Tibial nerve (tissue), 4 donors: Measurements from ENCODE around the gene VILL. TPM values are rescaled to one million over a fixed set of nuclear protein-coding genes. Genes with fewer than 3 reads are reported as not detected.

ENCODE experiments used
- DNase-seq, 2 donors: peaks; one replicate each; pipeline ENCODE4 v3.0.0-alpha.2; 2019; ENCODE audit warnings: low spot score in 2 of 2
- H3K27ac ChIP-seq, 4 donors: fragments of 200-600 bp; sonication (generic) in 3 of 4; one replicate each; pipeline ENCODE4 v1.5.1; 2017 to 2019; ENCODE audit warnings: mild to moderate bottlenecking in 1 of 4
- H3K27me3 ChIP-seq, 2 donors: fragments of 200-600 bp; sonication (generic) in 1 of 2; one replicate each; pipeline versions ENCODE4 v1.5.1 to v1.6.0; 2017 to 2019
- H3K36me3 ChIP-seq, 3 donors: fragments of 200-600 bp; sonication (generic); one replicate each; pipeline ENCODE4 v1.5.1; 2018 to 2019
- H3K4me1 ChIP-seq, 4 donors: fragments of 200-600 bp; sonication (generic) in 3 of 4; one replicate each; pipeline ENCODE4 v1.5.1; 2017 to 2019
- H3K4me3 ChIP-seq, 4 donors: fragments of 200-600 bp; sonication (generic) in 3 of 4; one replicate each; pipeline ENCODE4 v1.5.1; 2017 to 2019; ENCODE audit warnings: mild to moderate bottlenecking in 1 of 4, moderate library complexity in 1 of 4
- H3K9me3 ChIP-seq, 4 donors: fragments of 200-600 bp; sonication (generic) in 3 of 4; one replicate each; pipeline ENCODE4 v1.5.1; 2017 to 2019
- EP300 ChIP-seq, 2 donors: sonication (generic); formaldehyde crosslinking; IDR thresholded peaks; one replicate each; pipeline ENCODE4 v1.6.1; 2017; ENCODE audit warnings: antibody characterized with exemption in 2 of 2, mild to moderate bottlenecking in 1 of 2
- POLR2A ChIP-seq, 2 donors: fragments of 450-650 bp; IDR thresholded peaks; one replicate each; pipeline ENCODE4 v1.6.1; 2017; ENCODE audit warnings: antibody characterized with exemption in 2 of 2, mild to moderate bottlenecking in 2 of 2, moderate library complexity in 2 of 2
- WGBS, 2 donors: methylation state at CpG; one replicate each; pipeline ENCODE4 v1.1.5; 2018; 5-methylcytosine and 5-hydroxymethylcytosine counted together
- total RNA-seq, 4 donors: library from RNA; depleted of rRNA; stranded (reverse); fragments of >200 nt; gene quantifications; one replicate each; pipeline ENCODE4 v1.1.0, GENCODE V29; 2016
- TF ChIP-seq, protein P1 (sequence below), 5 experiments: fragments of 200-600 bp in 3 of 5; fragments of 450-650 bp in 2 of 5; sonication (generic) in 3 of 5; IDR thresholded peaks; one replicate each; pipeline ENCODE4 v1.5.1; 2016 to 2019; ENCODE audit warnings: antibody characterized with exemption in 5 of 5, mild to moderate bottlenecking in 3 of 5, moderate library complexity in 2 of 5

VILL gene
- total RNA-seq, 4 donors from 2014 or later = 13.6 to 16.5 (median 15.3) TPM

DNA sequence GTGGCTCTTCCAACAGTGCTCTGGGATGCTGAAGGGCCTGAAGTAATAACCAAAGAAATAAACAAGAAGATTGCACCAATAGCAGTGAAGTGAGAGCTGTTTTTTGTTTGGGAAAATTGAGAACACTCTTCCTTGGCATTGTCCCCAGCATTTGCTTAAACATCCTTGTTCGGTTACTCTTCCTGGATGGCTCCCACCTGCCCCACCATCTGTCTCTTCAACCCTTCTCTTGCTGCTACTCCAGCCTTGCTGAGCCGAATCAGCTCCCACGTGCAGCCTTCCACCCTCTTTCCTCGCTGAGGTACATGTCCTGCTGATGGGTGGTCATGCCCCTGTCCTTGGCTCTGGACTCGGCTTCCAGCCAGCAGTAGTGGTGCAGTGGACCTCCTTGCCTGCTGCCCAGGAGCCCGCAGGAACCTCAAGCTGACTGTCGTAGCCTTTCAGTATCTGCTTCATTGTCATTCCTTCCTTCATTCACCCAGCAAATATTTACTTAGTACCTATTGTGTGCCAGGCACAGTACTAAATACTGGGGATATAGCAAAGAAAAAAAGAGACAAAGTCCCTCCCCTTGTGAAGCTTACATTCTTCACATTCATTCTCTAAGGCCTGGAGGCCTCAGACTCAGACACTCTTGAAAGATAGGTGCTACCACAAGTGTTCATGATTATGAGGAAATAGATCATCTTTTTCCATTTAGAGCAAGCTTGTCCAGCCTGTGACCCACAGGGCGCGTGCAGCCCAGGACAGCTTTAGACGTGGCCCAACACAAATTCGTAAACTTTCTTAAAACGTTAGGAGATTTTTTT lies 17.1 kb upstream of the VILL start:
- H3K27ac ChIP-seq = no peak overlapping the region
- no peaks in the 10 kb centered on the region for H3K9me3 ChIP-seq
- no peaks in the 10 kb centered on the region for H3K27me3 ChIP-seq
- H3K4me3 ChIP-seq = no peak overlapping the region
- no peak for DNase-seq
- WGBS, 2 donors = 75 to 83% methylated on average over 12 of the region's 12 CpGs
- H3K36me3 ChIP-seq = peaks cover 0 to 88% (median 0%) of the 10 kb centered on the region in 3 donors
- TF ChIP-seq EP300 (IDR thresholded peaks at IDR 0.05) = no peak
- no peak for TF ChIP-seq POLR2A (IDR thresholded peaks at IDR 0.05)
- TF ChIP-seq, protein P1, sequence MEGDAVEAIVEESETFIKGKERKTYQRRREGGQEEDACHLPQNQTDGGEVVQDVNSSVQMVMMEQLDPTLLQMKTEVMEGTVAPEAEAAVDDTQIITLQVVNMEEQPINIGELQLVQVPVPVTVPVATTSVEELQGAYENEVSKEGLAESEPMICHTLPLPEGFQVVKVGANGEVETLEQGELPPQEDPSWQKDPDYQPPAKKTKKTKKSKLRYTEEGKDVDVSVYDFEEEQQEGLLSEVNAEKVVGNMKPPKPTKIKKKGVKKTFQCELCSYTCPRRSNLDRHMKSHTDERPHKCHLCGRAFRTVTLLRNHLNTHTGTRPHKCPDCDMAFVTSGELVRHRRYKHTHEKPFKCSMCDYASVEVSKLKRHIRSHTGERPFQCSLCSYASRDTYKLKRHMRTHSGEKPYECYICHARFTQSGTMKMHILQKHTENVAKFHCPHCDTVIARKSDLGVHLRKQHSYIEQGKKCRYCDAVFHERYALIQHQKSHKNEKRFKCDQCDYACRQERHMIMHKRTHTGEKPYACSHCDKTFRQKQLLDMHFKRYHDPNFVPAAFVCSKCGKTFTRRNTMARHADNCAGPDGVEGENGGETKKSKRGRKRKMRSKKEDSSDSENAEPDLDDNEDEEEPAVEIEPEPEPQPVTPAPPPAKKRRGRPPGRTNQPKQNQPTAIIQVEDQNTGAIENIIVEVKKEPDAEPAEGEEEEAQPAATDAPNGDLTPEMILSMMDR (IDR thresholded peaks at IDR 0.05) = no peak
- H3K4me1 ChIP-seq = peaks cover 0 to 17% (median 12%) of the 10 kb centered on the region in 4 donors

- DNase-seq = peak in 1 of 2 donors; percentile 67
- Histone ChIP-seq H3K4me3 (no peak overlapping the region), H3K27me3 (no peaks in the 10 kb centered on the region), H3K4me1 (peaks cover 0 to 8% (median 2%) of the 10 kb centered on the region in 4 donors), H3K27ac (peak overlapping the region in 2 of 4 donors; percentile 4 to 9), H3K9me3 (no peaks in the 10 kb centered on the region), H3K36me3 (peaks cover 0 to 86% (median 0%) of the 10 kb centered on the region in 3 donors)
- no peak for TF ChIP-seq EP300 (IDR thresholded peaks at IDR 0.05)
- TF ChIP-seq, protein P1 (IDR thresholded peaks at IDR 0.05) = peak; percentile 63 to 77 (median 69)
- WGBS, 2 donors = 65 to 71% methylated on average over 9 of the region's 9 CpGs
These were observed 16.2 kb upstream of the VILL start for GRCh38 chr3:37974121-37975083.

DNA sequence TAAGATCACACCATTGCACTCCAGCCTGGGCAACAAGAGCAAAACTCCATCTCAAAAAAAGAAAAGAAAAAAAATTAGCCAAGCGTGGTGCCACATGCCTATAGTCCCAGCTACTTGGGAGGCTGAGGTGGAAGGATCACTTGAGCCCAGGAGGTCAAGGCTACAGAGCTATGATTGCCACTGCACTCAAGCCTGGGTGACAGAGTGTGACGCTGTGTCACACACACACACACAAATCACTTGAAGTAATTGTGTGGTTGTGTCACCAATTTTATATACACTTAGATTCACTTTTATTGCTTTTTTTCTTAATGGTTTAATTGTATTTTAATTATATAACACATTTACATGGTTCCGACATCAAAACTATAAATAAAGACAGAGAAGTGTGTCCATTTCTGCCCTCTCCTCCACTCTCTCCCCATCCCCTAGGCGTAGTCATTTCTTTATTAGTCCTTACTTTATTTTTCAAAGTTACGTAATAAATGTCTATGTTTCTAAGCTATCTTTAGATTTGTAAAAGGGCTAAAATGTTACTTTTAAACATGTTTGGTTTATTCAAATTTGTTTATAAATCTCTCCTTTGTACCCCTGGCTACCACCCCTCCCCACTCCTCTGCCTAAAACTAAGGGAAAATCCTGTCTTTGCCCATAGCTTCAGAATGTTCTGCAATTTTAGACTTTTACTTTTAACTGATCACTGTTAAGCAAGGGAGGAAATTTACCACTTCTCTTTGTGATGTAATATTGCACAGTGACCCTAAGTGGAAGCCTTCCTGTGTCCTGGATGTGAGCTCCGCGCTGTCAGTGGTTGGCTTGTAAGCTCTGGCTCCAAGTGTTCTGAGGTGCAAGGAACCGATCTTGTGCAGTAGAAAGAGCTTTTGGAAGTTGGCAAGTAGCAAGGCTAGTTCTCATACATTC lies 10.8 kb upstream of the VILL start:
- H3K4me3 ChIP-seq = no peak overlapping the region
- H3K27ac ChIP-seq = no peak overlapping the region
- 92 to 94% methylated on average over 8 of the region's 8 CpGs for WGBS, 2 donors
- DNase-seq = no peak
- H3K36me3 ChIP-seq = peaks cover 0 to 91% (median 0%) of the 10 kb centered on the region in 3 donors
- H3K27me3 ChIP-seq = no peaks in the 10 kb centered on the region
- H3K4me1 ChIP-seq = no peaks in the 10 kb centered on the region
- H3K9me3 ChIP-seq = no peaks in the 10 kb centered on the region
- TF ChIP-seq, protein P1 (IDR thresholded peaks at IDR 0.05) = no peak
- TF ChIP-seq EP300 (IDR thresholded peaks at IDR 0.05) (no peak), POLR2A (IDR thresholded peaks at IDR 0.05) (no peak)

GRCh38 chr3:37980462-37981347 lies 9.9 kb upstream of the VILL start:
- Histone ChIP-seq H3K27me3 (no peaks in the 10 kb centered on the region), H3K9me3 (no peaks in the 10 kb centered on the region), H3K36me3 (peaks cover 0 to 92% (median 0%) of the 10 kb centered on the region in 3 donors), H3K4me1 (no peaks in the 10 kb centered on the region), H3K4me3 (no peak overlapping the region), H3K27ac (no peak overlapping the region)
- WGBS, 2 donors = 86 to 87% methylated on average over 14 of the region's 14 CpGs
- no peak for DNase-seq
- TF ChIP-seq, protein P1 (IDR thresholded peaks at IDR 0.05) = no peak
- TF ChIP-seq EP300 (IDR thresholded peaks at IDR 0.05) (no peak), POLR2A (IDR thresholded peaks at IDR 0.05) (no peak)
